SK-N-SH (cell line): ENCODE measurements around the gene ZFAND6. TPM values are rescaled to one million over a fixed set of nuclear protein-coding genes. Genes with fewer than 3 reads are reported as not detected.

Experiments
- CTCF ChIA-PET: fragments of 300-600, 350-600 bp; formaldehyde crosslinking; extraction: SDS; loops from one replicate; lab custom pipeline; 2021; lab: Yijun Ruan, JAX
- POLR2A ChIA-PET: fragments of 350-600 bp; sonication (Branson Sonifier 250); formaldehyde crosslinking; extraction: SDS; loops from one replicate; lab custom pipeline; 2020; ENCODE audit warnings: antibody characterized with exemption, inconsistent platforms; lab: Yijun Ruan, JAX
- DNase-seq: peaks from one replicate; pipeline ENCODE4 v3.0.0; 2012
- H2AFZ ChIP-seq: fragments of 200-600 bp; sonication (generic); 2 replicates; pipeline ENCODE4 v1.8.1; 2016; ENCODE audit warnings: antibody characterized with exemption, mild to moderate bottlenecking, low read depth
- H3F3A ChIP-seq: fragments of 200-600 bp; sonication (generic); replicated peaks from 2 replicates; pipeline ENCODE3; 2016; ENCODE audit warnings: antibody characterized with exemption, mild to moderate bottlenecking; ENCODE audit not compliant: insufficient read depth
- H3K27ac ChIP-seq, 2 experiments: fragments of 200-500 bp in 1 of 2; fragments of 200-600 bp in 1 of 2; sonication (Bioruptor generic) in 1 of 2; sonication (generic), shearing (Covaris generic) in 1 of 2; 2 replicates each; pipeline versions ENCODE4 v1.5.1 to v1.6.1; 2014 to 2016; ENCODE audit warnings: low read depth in 2 of 2, inconsistent platforms in 1 of 2, low read length in 1 of 2, mild to moderate bottlenecking in 1 of 2, mixed read lengths in 1 of 2
- H3K27me3 ChIP-seq: fragments of 200-600 bp; sonication (generic), shearing (Covaris generic); 2 replicates; pipeline ENCODE4 v1.6.1; 2016; ENCODE audit warnings: mixed run types; ENCODE audit not compliant: insufficient read depth
- H3K36me3 ChIP-seq, 2 experiments: fragments of 200-500 bp in 1 of 2; fragments of 200-600 bp in 1 of 2; sonication (Bioruptor generic) in 1 of 2; sonication (generic) in 1 of 2; replicated peaks in 1 of 2; 2 replicates each; pipeline versions ENCODE3 to v1.5.1; 2014 to 2016; ENCODE audit warnings: low read length in 1 of 2, mild to moderate bottlenecking in 1 of 2; ENCODE audit not compliant: insufficient read depth in 2 of 2, control insufficient read depth in 1 of 2
- H3K4me1 ChIP-seq, 2 experiments: fragments of 200-500 bp in 1 of 2; fragments of 200-600 bp in 1 of 2; sonication (Bioruptor generic) in 1 of 2; sonication (generic), shearing (Covaris generic) in 1 of 2; 2 replicates each; pipeline versions ENCODE4 v1.5.1 to v1.6.1; 2014 to 2016; ENCODE audit warnings: low read depth in 1 of 2, low read length in 1 of 2, mixed run types in 1 of 2; ENCODE audit not compliant: insufficient read depth in 2 of 2, control insufficient read depth in 1 of 2
- H3K4me2 ChIP-seq: fragments of 200-600 bp; sonication (generic), shearing (Covaris generic); 2 replicates; pipeline ENCODE4 v1.6.1; 2017; ENCODE audit warnings: mixed run types
- H3K4me3 ChIP-seq, 2 experiments: fragments of 200-500 bp in 1 of 2; fragments of 200-600 bp in 1 of 2; sonication (Bioruptor generic) in 1 of 2; sonication (generic), shearing (Covaris generic) in 1 of 2; 2 replicates each; pipeline versions ENCODE4 v1.5.1 to v1.8.1; 2014 to 2016; ENCODE audit warnings: low read depth in 2 of 2, inconsistent platforms in 1 of 2, low read length in 1 of 2, mild to moderate bottlenecking in 1 of 2, mixed read lengths in 1 of 2, moderate library complexity in 1 of 2
- H3K79me2 ChIP-seq: fragments of 200-600 bp; sonication (generic); 2 replicates; pipeline ENCODE4 v1.8.1; 2017; ENCODE audit warnings: mild to moderate bottlenecking; ENCODE audit not compliant: insufficient read depth
- H3K9ac ChIP-seq: fragments of 200-600 bp; sonication (generic); 2 replicates; pipeline ENCODE4 v1.6.1; 2017; ENCODE audit warnings: mixed run types
- H3K9me2 ChIP-seq: fragments of 200-600 bp; sonication (generic); 2 replicates; pipeline ENCODE4 v1.6.1; 2017; ENCODE audit warnings: mixed run types
- H3K9me3 ChIP-seq: fragments of 200-600 bp; sonication (generic); 2 replicates; pipeline ENCODE4 v1.6.1; 2017; ENCODE audit warnings: mixed run types, mild to moderate bottlenecking, moderate library complexity
- H4K20me1 ChIP-seq: fragments of 200-600 bp; sonication (generic); 2 replicates; pipeline ENCODE4 v1.6.1; 2017; ENCODE audit warnings: mild to moderate bottlenecking, mixed run types; ENCODE audit not compliant: insufficient read depth
- FOSL2 ChIP-seq: IDR thresholded peaks from 2 replicates; pipeline ENCODE4 v1.4.0; 2012; ENCODE audit warnings: low read depth, mild to moderate bottlenecking, moderate library complexity, borderline replicate concordance
- FOXM1 ChIP-seq: IDR thresholded peaks from 2 replicates; pipeline ENCODE4 v1.4.0; 2012; ENCODE audit warnings: low read depth, mild to moderate bottlenecking
- JUND ChIP-seq: IDR thresholded peaks from 2 replicates; pipeline ENCODE4 v1.4.0; 2012
- MEF2A ChIP-seq: IDR thresholded peaks from 2 replicates; pipeline ENCODE4 v1.4.0; 2012; ENCODE audit warnings: low read depth, borderline replicate concordance
- NFIC ChIP-seq: IDR thresholded peaks from 2 replicates; pipeline ENCODE4 v1.4.0; 2012; ENCODE audit warnings: borderline replicate concordance
- RAD21 ChIP-seq: IDR thresholded peaks from 2 replicates; pipeline ENCODE4 v1.6.1; 2012; ENCODE audit warnings: mild to moderate bottlenecking, low read length
- RCOR1 ChIP-seq: fragments of 150-350 bp; IDR thresholded peaks from 2 replicates; pipeline ENCODE4 v1.6.1; 2017; ENCODE audit warnings: antibody characterized with exemption, low read length
- RFX5 ChIP-seq: IDR thresholded peaks from 2 replicates; pipeline ENCODE4 v1.6.1; 2012; ENCODE audit warnings: mild to moderate bottlenecking, improper control_type of control experiment, low read length
- TAF1 ChIP-seq: IDR thresholded peaks from 2 replicates; pipeline ENCODE4 v1.6.1; 2012; ENCODE audit warnings: low read depth, mild to moderate bottlenecking, low read length, moderate library complexity, borderline replicate concordance
- TCF12 ChIP-seq: IDR thresholded peaks from 2 replicates; pipeline ENCODE4 v1.4.0; 2012
- TEAD4 ChIP-seq: IDR thresholded peaks from 2 replicates; pipeline ENCODE4 v1.4.0; 2012; ENCODE audit warnings: mild to moderate bottlenecking, borderline replicate concordance; ENCODE audit not compliant: insufficient read depth
- YY1 ChIP-seq: IDR thresholded peaks from 2 replicates; pipeline ENCODE4 v1.4.0; 2012; ENCODE audit warnings: low read depth, mild to moderate bottlenecking
- WGBS: methylation state at CpG from one replicate; pipeline ENCODE4 v1.1.6; 2017; ENCODE audit warnings: low lambda C conversion rate; 5-methylcytosine and 5-hydroxymethylcytosine counted together
- polyA plus RNA-seq, 3 experiments: library from polyadenylated mRNA; depleted of rRNA; stranded (reverse); fragments of >200 nt; gene quantifications; 2 replicates each; pipeline ENCODE4 v1.2.3, GENCODE V29; 2012
- TF ChIP-seq, protein P1 (sequence below): IDR thresholded peaks from 2 replicates; pipeline ENCODE4 v1.4.0; 2012; ENCODE audit warnings: low read depth, borderline replicate concordance

Gene ZFAND6
- polyA plus RNA-seq, 1 of the 3 experiments (the other 2 are of a cell fraction) = 90.1 TPM

DNA sequence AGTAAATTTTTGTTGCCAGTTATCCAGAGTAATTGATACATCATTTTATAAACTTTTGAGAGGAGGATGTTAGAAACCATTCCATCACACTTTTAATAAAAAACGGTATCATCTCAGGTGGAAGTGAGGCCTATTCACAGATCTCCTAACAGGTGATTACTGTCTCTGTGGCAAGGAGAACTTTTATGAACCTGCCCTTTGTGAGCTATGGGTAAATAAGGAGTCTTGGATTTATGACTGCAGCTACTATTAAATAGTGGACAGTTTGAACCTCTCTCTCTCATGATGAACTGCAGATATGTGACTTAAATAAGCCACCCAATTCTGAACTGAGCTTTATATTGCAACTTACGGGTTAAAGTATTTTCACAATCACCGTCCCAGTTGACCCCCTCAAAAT, 45.7 kb downstream of the ZFAND6 start (continued):
- TF ChIP-seq NFIC (no peak), FOSL2 (no peak), RAD21 (no peak)

DNA sequence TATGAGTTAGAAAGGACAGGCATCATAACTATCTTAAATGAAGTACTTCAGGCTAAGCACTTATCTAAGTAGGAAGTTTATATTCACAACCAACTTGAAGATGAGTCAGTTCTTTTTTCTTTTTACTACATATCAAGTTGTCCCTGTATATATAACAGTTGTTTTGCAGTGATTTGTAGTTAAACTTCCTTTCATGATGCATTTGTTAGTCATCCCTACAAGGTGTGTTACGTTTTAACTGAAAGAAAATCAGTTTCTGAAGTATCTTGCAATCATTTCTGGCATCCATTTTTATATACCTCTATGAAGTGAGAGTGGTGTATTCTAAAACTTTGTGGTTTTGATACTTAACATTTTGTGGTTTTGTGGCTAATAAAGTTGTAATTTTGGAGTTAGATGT, 46.1 kb downstream of the ZFAND6 start:
- ChIA-PET POLR2A (no interaction called here), CTCF (interaction anchor here (1.2 to 2.3 kb wide), 2 partner anchors 12 to 18 kb away, joined by 3 to 7 read pairs; no protein-coding TSS in a partner anchor)
- peaks cover 24% of the 10 kb centered on the region for H4K20me1 ChIP-seq
- peaks cover 20% of the 10 kb centered on the region for H3F3A ChIP-seq
- TF ChIP-seq MEF2A (no peak), TAF1 (no peak), TCF12 (peak; percentile 24; the same call in 1 of the 2 replicates), FOXM1 (peak; percentile 67), YY1 (0 out of 2 replicates have a peak, but pooled peaks have one; percentile 24), FOSL2 (peak; percentile 68), JUND (peak; percentile 58), RCOR1 (no peak), TEAD4 (0 out of 2 replicates have a peak, but pooled peaks have one; percentile 19)
- no peak for DNase-seq
- peaks cover 0 to 7% of the 10 kb centered on the region in 2 experiments for H3K36me3 ChIP-seq
- no peaks in the 10 kb centered on the region for H3K9me2 ChIP-seq
- no peak overlapping the region for H2AFZ ChIP-seq
- H3K4me1 ChIP-seq = peaks cover 0 to 15% of the 10 kb centered on the region in 2 experiments; a peak in 1 of 4 replicates
- no peaks in the 10 kb centered on the region for H3K27me3 ChIP-seq
- peak overlapping the region in 1 of 2 experiments; percentile 63; a peak in 2 of 4 replicates for H3K27ac ChIP-seq
- 4% methylated on average over 1 of the region's 1 CpG for WGBS
- H3K4me3 ChIP-seq = no peak overlapping the region
- peaks cover 62% of the 10 kb centered on the region; the same call in 1 of the 2 replicates for H3K79me2 ChIP-seq
- no peaks in the 10 kb centered on the region for H3K9me3 ChIP-seq
- no peak overlapping the region for H3K9ac ChIP-seq
- peak overlapping the region; percentile 26 for H3K4me2 ChIP-seq

DNA sequence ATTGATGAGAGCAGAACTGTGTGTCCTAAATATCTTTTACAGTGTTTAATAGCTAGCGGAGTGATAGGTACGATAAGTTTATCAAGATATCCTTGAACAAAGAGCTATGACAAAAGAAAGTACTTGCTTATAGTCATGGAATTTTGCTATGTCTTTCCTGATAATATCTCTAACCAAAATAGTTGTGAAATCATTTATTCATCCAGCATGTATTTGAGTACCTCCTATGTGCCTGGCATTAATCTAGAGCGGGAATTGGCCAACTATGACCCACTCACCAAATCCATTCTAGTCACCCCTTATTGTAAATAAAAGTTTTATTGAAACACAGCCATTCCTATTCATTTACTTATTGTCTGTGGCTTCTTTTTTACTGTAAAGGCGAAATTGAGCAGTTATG, 46.6 kb downstream of the ZFAND6 start:
- H3K9me3 ChIP-seq = no peaks in the 10 kb centered on the region
- peaks cover 0 to 15% of the 10 kb centered on the region in 2 experiments; a peak in 1 of 4 replicates for H3K4me1 ChIP-seq
- no peak overlapping the region for H3K4me3 ChIP-seq
- H3K27ac ChIP-seq = peak overlapping the region in 1 of 2 experiments; percentile 63; a peak in 2 of 4 replicates
- peak overlapping the region; percentile 26; the same call in 1 of the 2 replicates for H3K4me2 ChIP-seq
- ChIA-PET POLR2A (no interaction called here), CTCF (interaction anchor here (1.2 to 2.3 kb wide), 2 partner anchors 11 to 18 kb away, joined by 3 to 7 read pairs; no protein-coding TSS in a partner anchor)
- H3K27me3 ChIP-seq = no peaks in the 10 kb centered on the region
- no peak for DNase-seq
- peaks cover 24% of the 10 kb centered on the region for H4K20me1 ChIP-seq
- no peaks in the 10 kb centered on the region for H3K9me2 ChIP-seq
- H3K79me2 ChIP-seq = peaks cover 57% of the 10 kb centered on the region; the same call in 1 of the 2 replicates
- WGBS = 83% methylated on average over 4 of the region's 4 CpGs
- no peak for TF ChIP-seq NFIC
- TF ChIP-seq TCF12 = peak; percentile 22; the same call in 1 of the 2 replicates
- TF ChIP-seq RFX5 = no peak
- TF ChIP-seq, protein P1, sequence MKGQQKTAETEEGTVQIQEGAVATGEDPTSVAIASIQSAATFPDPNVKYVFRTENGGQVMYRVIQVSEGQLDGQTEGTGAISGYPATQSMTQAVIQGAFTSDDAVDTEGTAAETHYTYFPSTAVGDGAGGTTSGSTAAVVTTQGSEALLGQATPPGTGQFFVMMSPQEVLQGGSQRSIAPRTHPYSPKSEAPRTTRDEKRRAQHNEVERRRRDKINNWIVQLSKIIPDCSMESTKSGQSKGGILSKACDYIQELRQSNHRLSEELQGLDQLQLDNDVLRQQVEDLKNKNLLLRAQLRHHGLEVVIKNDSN = no peak
- no peak overlapping the region for H2AFZ ChIP-seq
- H3K9ac ChIP-seq = no peak overlapping the region
- peaks cover 0 to 7% of the 10 kb centered on the region in 2 experiments for H3K36me3 ChIP-seq
- H3F3A ChIP-seq = peaks cover 20% of the 10 kb centered on the region
